GM21825 (cell line): Measurements from ENCODE around the gene ZNF236.
"Not testable (repeated sequence)": the region's sequence is repeated elsewhere in the genome, so short reads cannot be mapped to it uniquely, and the experiment has no call there.

ENCODE experiments used
- ATAC-seq: cut with Tn5 transposase; IDR thresholded peaks from one replicate; pipeline ENCODE4 v1.9.1; 2021; ENCODE audit warnings: mild to moderate bottlenecking, moderate library complexity; ENCODE audit not compliant: unreplicated experiment

The ZNF236 gene

GRCh38 chr18:76943542-76944339 is 121.4 kb downstream of the ZNF236 start:
- ATAC-seq, result no peak

- not testable (repeated sequence) for ATAC-seq
Observed at GRCh38 chr18:76944346-76944745, 122.0 kb downstream of the ZNF236 start.

- no peak for ATAC-seq
Observed at GRCh38 chr18:76948345-76948744, 126.0 kb downstream of the ZNF236 start.

- ATAC-seq, result no peak
Observed at GRCh38 chr18:76951456-76952247, 129.3 kb downstream of the ZNF236 start.

- no peak for ATAC-seq
Observed at GRCh38 chr18:76952747-76953146, 130.4 kb downstream of the ZNF236 start.

DNA sequence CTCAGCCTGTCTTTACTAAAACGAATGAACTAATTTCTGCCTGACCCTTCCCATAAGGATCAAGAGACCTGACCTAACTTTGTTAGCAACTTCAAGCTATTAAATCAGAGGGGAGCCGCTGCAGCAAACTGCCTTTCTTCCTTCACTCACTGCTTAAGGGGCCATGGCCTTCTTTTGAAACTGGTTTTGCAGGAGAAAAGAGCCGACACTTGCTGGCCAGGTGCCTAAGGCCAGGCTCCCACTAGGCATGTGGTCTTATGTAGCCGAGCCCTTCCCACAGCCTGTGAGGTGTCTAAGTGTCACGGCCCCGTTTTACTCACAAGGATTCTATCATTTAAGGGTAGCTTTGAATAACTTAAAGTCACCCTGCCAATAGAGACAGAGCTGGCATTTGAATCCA is 130.8 kb downstream of the ZNF236 start:
- ATAC-seq, result no peak

DNA sequence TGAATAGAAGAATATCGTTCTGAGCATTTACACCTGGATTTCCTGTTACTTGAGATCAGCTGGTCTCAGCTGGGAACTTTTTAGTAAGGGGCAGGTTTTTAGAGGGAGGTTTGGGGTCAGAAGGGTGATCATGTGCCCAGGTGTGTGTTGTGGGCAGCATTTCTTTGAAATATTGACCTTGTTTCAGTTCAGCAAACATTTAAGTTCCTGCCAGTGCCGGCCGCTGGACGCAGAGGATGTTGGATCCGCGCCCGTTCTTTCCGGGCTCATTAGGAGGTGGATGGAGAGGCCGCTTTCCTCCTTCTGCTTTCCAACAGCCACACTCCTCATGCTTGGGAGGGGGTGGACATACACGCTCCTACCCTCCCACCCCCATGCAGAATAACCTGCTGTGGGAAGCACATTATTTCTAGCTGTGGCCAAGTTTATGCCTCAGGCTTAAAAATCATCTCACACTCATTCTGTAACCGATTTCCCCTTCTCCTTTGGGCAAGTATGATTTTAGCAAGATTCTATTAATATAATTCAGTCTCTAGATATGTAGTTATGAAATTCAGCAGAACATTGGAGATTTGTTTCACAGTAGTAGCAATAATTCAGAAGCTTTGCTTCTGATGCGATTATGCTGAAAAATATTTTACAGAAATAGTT is 131.4 kb downstream of the ZNF236 start:
- ATAC-seq, result no peak

- no peak for ATAC-seq
Observed at GRCh38 chr18:76955524-76956170, 133.3 kb downstream of the ZNF236 start.

DNA sequence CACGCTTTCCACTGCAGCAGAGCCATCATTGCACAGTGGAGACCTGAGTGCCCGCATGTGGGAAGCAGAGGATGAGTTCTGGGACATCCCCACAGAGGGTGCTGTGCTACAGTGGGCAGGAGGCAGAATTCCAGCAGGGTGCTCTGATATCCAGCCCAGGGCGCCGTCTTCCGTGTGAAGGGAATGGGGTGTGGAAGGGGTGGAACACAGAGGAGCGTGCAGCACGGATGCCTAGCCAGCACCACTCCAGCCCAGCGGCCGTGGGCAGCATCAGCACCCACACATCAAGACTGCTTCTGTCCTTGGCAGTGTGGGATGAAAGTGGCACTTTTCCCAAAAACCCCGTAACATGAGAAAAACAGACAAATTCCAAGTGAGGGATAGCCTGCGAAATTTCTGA is 134.3 kb downstream of the ZNF236 start:
- no peak for ATAC-seq

- no peak for ATAC-seq
Observed at GRCh38 chr18:76957384-76958355, 135.3 kb downstream of the ZNF236 start.

- ATAC-seq, result no peak
Observed at GRCh38 chr18:76958692-76959341, 136.5 kb downstream of the ZNF236 start.

- ATAC-seq, result no peak
Observed at GRCh38 chr18:76959605-76960004, 137.2 kb downstream of the ZNF236 start.

GRCh38 chr18:76960528-76961035 is 138.2 kb downstream of the ZNF236 start:
- no peak for ATAC-seq

DNA sequence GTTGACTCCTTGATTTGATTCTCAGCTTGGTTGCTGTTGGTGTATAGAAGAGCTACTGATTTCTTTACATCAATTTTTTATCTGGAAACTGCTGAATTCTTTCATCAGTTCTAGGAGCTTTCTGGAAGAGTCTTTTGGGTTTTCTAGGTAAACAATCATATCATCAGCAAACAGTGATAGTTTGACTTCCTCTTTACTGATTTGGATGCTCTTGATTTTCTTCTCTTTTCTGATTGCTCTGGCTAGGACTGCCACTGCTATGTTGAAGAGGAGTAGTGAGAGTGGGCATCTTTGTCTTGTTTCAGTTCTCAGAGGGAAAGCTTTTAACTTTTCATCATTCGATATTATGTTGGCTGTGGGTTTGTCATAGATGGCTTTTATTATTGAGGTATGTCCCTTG is 140.5 kb downstream of the ZNF236 start:
- no peak for ATAC-seq

DNA sequence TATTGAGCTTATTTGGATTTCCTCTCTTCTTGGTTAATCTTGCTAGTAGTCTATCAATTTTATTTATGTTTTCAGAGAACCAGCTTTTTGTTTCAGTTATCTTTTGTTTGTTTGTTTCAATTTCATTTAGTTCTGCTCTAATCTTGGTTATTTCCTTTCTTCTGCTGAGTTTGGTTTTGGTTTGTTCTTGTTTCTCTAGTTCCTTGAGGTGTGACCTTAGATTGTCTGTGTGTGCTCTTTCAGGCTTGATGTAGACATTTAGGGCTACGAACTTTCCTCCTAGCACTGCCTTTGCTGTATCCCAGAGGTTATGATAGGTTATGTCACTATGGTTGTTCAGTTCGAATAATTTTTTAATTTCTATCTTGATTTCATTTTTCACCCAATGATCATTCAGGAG is 141.6 kb downstream of the ZNF236 start:
- ATAC-seq, result peak; percentile 49

- peak; percentile 66 for ATAC-seq
Observed at GRCh38 chr18:76965555-76966151, 143.3 kb downstream of the ZNF236 start.

DNA sequence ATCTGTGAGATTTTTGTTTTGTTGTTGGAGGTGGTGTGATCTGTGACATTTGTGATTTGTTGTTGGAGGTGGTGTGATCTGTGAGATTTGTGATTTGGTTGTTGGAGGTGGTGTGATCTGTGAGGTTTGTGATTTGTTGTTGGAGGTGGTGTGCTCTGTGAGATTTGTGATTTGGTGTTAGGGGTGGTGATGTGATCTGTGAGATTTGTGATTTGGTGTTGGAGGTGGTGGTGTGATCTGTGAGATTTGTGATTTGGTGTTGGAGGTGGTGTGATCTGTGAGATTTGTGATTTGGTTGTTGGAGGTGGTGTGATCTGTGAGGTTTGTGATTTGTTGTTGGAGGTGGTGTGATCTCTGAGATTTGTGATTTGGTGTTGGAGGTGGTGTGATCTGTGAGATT is 144.9 kb downstream of the ZNF236 start:
- not testable (repeated sequence) for ATAC-seq

DNA sequence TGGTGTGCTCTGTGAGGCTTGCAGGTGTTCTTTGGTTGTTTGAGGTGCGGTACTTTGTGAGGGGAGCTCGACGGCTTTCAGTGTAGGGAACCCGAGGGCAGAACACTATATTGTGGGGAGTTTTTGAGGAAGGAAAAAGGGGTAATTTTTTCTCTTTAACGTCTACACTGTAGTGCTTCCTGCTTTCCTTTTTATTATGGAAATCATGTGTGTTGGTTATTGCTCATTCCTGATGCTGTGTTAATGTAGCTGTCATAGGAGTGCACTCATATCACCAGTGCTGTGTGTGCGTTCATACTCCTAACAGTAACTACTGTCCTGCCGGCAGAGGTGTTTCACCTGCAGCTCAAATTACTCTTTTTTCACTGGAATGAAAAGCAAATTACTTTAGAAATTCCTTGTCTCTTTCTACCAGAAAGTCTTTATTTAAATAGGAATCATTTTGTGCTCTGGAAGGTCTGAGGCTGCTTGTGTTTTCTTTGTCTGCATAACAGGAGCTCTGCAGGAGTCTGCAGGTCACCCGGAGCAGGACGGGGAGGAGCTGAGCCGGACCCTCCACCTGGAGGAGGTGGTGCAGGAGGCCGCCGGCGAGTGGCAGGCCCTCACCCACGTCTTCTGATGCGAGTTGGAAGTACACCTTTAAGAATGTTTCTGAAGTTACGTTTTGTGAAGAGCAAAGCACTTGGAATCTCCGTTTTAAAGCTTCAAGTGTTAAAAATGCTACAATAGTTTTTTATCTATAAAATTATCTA is 145.5 kb downstream of the ZNF236 start:
- no peak for ATAC-seq
